Hepatocyte (in vitro differentiated cells): ENCODE results near the gene TNS2. TPM values are rescaled to one million over a fixed set of nuclear protein-coding genes. Genes with fewer than 3 reads are reported as not detected.

Source experiments
- DNase-seq: peaks from one replicate; pipeline ENCODE4 v3.0.0-alpha.2; 2016; ENCODE audit warnings: low spot score
- H2AFZ ChIP-seq: fragments of 200-600 bp; sonication (generic); 2 replicates; pipeline ENCODE4 v1.6.0; 2016; ENCODE audit warnings: antibody characterized with exemption, mild to moderate bottlenecking
- H3K27ac ChIP-seq: fragments of 200-600 bp; sonication (generic); 2 replicates; pipeline ENCODE4 v1.5.1; 2016; ENCODE audit warnings: mild to moderate bottlenecking
- H3K27me3 ChIP-seq: fragments of 200-600 bp; sonication (generic); 2 replicates; pipeline ENCODE4 v1.6.1; 2016
- H3K36me3 ChIP-seq: fragments of 200-600 bp; sonication (generic); replicated peaks from 2 replicates; pipeline ENCODE4 v1.5.1; 2016; ENCODE audit warnings: low read depth; ENCODE audit not compliant: insufficient read depth
- H3K4me1 ChIP-seq: fragments of 200-600 bp; sonication (generic); 2 replicates; pipeline ENCODE4 v1.5.1; 2016; ENCODE audit warnings: mild to moderate bottlenecking, moderate library complexity; ENCODE audit not compliant: insufficient read depth
- H3K4me2 ChIP-seq: fragments of 200-600 bp; sonication (generic); 2 replicates; pipeline ENCODE4 v1.6.0; 2016
- H3K4me3 ChIP-seq: fragments of 200-600 bp; sonication (generic); 2 replicates; pipeline ENCODE4 v1.5.1; 2016; ENCODE audit warnings: mild to moderate bottlenecking
- H3K79me2 ChIP-seq: fragments of 200-600 bp; sonication (generic); 2 replicates; pipeline ENCODE4 v1.6.0; 2017; ENCODE audit warnings: mild to moderate bottlenecking
- H3K9me2 ChIP-seq: fragments of 200-600 bp; sonication (generic); replicated peaks from 2 replicates; pipeline ENCODE4 v1.6.0; 2017; ENCODE audit warnings: mild to moderate bottlenecking; ENCODE audit not compliant: insufficient read depth
- H3K9me3 ChIP-seq: fragments of 200-600 bp; sonication (generic); 2 replicates; pipeline ENCODE4 v1.5.1; 2016; ENCODE audit warnings: low read depth, mild to moderate bottlenecking
- H4K20me1 ChIP-seq: fragments of 200-600 bp; sonication (generic); 2 replicates; pipeline ENCODE4 v1.6.0; 2016; ENCODE audit warnings: mild to moderate bottlenecking; ENCODE audit not compliant: insufficient read depth, poor library complexity, severe bottlenecking
- EZH2 ChIP-seq: fragments of 200-600 bp; sonication (generic); IDR thresholded peaks from 2 replicates; pipeline ENCODE4 v1.6.1; 2016; ENCODE audit warnings: antibody characterized with exemption, mild to moderate bottlenecking, borderline replicate concordance
- EZH2phosphoT487 ChIP-seq: fragments of 200-600 bp; sonication (generic); IDR thresholded peaks from one replicate; pipeline ENCODE4 v1.6.1; 2018; ENCODE audit warnings: antibody characterized with exemption, mild to moderate bottlenecking, low read depth, moderate library complexity; ENCODE audit not compliant: unreplicated experiment, severe bottlenecking
- WGBS: methylation state at CpG from one replicate; pipeline ENCODE4 v1.1.6; 2016; ENCODE audit warnings: low lambda C conversion rate; ENCODE audit errors: missing lambda C conversion rate; 5-methylcytosine and 5-hydroxymethylcytosine counted together
- polyA plus RNA-seq: library from polyadenylated mRNA; unstranded; fragments of >200 nt; fragmentation: Nextera tagmentation; extraction: Ambion mirVana; gene quantifications from 2 replicates; pipeline ENCODE4 v1.2.1, GENCODE V29; 2016
- total RNA-seq: library from RNA; depleted of rRNA; stranded (reverse); fragments of >200 nt; gene quantifications from 2 replicates; pipeline ENCODE4 v1.2.3, GENCODE V29; 2014
- TF ChIP-seq, protein P1 (sequence below): fragments of 200-600 bp; sonication (generic); IDR thresholded peaks from 2 replicates; pipeline ENCODE4 v1.5.1; 2016; ENCODE audit warnings: antibody characterized with exemption, mild to moderate bottlenecking; ENCODE audit not compliant: poor library complexity

TNS2 gene
- total and polyA plus RNA-seq, 2 experiments from 2014 or later: 15.9 to 32.2 TPM

DNA sequence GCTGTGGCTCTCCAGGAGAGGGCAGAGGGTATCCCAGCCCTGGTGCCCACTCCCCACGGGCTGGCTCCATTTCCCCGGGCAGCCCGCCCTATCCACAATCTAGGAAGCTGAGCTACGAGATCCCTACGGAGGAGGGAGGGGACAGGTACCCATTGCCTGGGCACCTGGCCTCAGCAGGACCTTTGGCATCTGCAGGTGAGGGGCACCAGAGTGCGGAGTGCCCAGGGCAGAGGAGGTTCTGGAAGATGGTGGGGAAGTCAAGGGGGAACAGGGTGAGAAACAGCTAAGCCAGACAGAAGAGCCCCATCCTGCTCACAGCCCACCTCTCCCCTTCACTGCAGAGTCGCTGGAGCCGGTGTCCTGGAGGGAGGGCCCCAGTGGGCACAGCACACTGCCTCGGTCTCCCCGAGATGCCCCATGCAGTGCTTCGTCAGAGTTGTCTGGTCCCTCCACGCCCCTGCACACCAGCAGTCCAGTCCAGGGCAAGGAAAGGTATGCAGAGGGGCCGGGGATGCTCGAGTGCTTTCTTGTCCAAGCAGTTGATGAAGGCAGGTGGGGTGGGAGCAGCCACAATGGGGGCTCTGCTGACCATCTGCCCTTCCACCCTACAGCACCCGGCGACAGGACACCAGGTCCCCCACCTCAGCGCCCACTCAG is 10.3 kb downstream of the TNS2 start:
- Histone ChIP-seq H2AFZ (no peak overlapping the region), H3K36me3 (no peaks in the 10 kb centered on the region), H3K27me3 (no peaks in the 10 kb centered on the region), H3K4me1 (peaks cover 4% of the 10 kb centered on the region), H4K20me1 (no peaks in the 10 kb centered on the region), H3K9me2 (no peaks in the 10 kb centered on the region), H3K4me2 (no peak overlapping the region), H3K4me3 (no peak overlapping the region), H3K9me3 (no peaks in the 10 kb centered on the region), H3K27ac (no peak overlapping the region), H3K79me2 (no peaks in the 10 kb centered on the region)
- no peak for DNase-seq
- TF ChIP-seq EZH2phosphoT487 (no peak), EZH2 (no peak)
- TF ChIP-seq, protein P1, sequence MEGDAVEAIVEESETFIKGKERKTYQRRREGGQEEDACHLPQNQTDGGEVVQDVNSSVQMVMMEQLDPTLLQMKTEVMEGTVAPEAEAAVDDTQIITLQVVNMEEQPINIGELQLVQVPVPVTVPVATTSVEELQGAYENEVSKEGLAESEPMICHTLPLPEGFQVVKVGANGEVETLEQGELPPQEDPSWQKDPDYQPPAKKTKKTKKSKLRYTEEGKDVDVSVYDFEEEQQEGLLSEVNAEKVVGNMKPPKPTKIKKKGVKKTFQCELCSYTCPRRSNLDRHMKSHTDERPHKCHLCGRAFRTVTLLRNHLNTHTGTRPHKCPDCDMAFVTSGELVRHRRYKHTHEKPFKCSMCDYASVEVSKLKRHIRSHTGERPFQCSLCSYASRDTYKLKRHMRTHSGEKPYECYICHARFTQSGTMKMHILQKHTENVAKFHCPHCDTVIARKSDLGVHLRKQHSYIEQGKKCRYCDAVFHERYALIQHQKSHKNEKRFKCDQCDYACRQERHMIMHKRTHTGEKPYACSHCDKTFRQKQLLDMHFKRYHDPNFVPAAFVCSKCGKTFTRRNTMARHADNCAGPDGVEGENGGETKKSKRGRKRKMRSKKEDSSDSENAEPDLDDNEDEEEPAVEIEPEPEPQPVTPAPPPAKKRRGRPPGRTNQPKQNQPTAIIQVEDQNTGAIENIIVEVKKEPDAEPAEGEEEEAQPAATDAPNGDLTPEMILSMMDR: no peak
- WGBS: 94% methylated on average over 17 of the region's 17 CpGs

DNA sequence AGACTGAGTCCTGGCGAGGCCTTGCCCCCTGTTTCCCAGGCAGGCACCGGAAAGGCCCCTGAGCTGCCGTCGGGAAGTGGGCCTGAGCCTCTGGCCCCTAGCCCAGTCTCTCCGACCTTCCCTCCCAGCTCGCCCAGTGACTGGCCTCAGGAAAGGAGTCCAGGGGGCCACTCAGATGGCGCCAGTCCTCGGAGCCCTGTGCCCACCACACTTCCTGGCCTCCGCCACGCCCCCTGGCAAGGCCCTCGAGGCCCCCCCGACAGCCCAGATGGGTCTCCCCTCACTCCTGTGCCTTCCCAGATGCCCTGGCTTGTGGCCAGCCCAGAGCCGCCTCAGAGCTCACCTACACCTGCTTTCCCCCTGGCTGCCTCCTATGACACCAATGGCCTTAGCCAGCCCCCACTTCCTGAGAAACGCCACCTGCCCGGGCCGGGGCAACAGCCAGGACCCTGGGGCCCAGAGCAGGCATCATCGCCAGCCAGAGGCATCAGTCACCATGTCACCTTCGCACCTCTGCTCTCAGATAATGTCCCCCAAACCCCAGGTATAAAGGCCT is 10.9 kb downstream of the TNS2 start:
- no peak overlapping the region for H2AFZ ChIP-seq
- H3K79me2 ChIP-seq: no peaks in the 10 kb centered on the region
- no peaks in the 10 kb centered on the region for H3K27me3 ChIP-seq
- no peaks in the 10 kb centered on the region for H3K9me3 ChIP-seq
- H3K9me2 ChIP-seq: no peaks in the 10 kb centered on the region
- H4K20me1 ChIP-seq: no peaks in the 10 kb centered on the region
- no peaks in the 10 kb centered on the region for H3K36me3 ChIP-seq
- TF ChIP-seq EZH2phosphoT487 (no peak), EZH2 (no peak)
- TF ChIP-seq, protein P1: no peak
- peaks cover 4% of the 10 kb centered on the region for H3K4me1 ChIP-seq
- WGBS: 90% methylated on average over 14 of the region's 18 CpGs
- no peak overlapping the region for H3K4me3 ChIP-seq
- H3K4me2 ChIP-seq: no peak overlapping the region
- H3K27ac ChIP-seq: no peak overlapping the region
- peak; percentile 19 for DNase-seq

DNA sequence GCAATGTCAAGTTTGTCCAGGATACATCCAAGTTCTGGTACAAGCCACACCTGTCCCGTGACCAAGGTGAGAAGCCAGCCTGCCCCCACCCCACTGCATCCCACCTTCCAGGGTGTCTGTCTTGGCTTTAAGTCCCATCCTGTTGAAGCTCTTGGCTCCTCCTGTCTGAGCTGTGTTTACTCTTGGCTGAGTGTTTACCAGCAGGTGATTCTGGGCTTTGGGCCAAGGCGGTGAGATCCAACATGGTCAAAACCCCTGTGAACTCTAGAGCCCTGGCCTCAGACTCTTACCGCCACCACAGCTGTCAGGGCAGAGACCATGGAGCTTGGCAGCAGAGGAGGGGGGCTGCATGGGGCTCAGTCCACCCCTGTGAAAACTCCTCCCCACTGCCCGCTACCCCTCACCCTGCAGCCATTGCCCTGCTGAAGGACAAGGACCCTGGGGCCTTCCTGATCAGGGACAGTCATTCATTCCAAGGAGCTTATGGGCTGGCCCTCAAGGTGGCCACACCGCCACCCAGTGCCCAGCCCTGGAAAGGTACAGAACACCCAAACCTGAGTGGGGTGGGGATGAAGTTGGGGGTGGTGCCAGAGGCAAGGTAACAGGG is 11.6 kb downstream of the TNS2 start:
- Histone ChIP-seq H3K27ac (no peak overlapping the region), H3K27me3 (no peaks in the 10 kb centered on the region), H3K9me3 (no peaks in the 10 kb centered on the region), H2AFZ (no peak overlapping the region), H3K4me3 (no peak overlapping the region), H3K79me2 (no peaks in the 10 kb centered on the region), H3K4me2 (no peak overlapping the region), H3K4me1 (peaks cover 7% of the 10 kb centered on the region), H3K36me3 (no peaks in the 10 kb centered on the region), H3K9me2 (no peaks in the 10 kb centered on the region), H4K20me1 (no peaks in the 10 kb centered on the region)
- peak; percentile 69 for DNase-seq
- TF ChIP-seq, protein P1: peak; percentile 28
- no peak for TF ChIP-seq EZH2phosphoT487
- no peak for TF ChIP-seq EZH2
- 71% methylated on average over 5 of the region's 5 CpGs for WGBS
